ENCODE measurements around the gene CXCL5.

CXCL5 gene

DNA sequence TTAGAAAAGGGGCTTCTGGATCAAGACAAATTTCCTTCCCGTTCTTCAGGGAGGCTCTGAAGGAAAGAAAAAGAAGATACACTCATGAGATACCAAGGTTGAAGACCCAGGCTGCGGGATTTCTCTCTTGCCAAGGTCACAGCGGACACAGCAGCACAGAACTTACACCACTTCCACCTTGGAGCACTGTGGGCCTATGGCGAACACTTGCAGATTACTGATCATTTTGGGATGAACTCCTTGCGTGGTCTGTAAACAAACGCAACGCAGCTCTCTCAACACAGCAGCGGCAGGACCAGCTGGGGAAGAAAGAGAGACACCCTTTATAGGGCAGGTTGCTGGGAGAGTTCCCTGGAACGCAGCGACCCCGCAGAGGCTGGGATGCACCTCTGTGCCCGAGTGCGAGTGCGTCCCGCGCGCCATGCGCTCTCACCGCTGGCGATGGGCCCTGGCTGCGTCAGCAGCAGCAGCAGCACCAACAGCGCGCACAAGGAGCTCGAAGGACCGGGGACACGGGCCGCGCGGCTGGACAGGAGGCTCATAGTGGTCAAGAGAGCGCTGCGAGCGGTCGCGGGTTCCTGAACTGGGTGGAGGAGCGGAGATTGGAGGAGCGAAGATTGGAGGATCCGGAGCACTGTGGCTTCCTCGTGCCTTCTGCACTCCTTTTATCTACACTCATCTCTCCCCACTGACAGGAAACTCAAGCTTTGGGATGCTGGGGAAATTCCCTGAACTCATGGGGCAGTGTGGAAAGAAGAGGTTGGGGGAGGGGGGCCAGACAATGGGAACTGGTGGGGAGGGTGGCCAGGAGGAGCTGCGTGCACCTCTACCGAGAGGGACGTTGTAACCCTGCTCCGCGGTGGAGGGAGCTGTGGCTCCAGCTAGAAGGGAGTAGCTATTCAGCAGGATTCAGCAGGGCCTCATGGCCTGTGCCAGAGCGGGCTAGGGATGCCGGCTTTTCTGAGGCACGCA lies at the start of gene CXCL5:
Gene CXCL5 (minus strand): TSS at position 638 of the 972 bp plus-strand sequence. CDS start 96 bp downstream, at position 542.
- peak; percentile 58 for DNase-seq (ENCODE audit: low spot score)

DNA sequence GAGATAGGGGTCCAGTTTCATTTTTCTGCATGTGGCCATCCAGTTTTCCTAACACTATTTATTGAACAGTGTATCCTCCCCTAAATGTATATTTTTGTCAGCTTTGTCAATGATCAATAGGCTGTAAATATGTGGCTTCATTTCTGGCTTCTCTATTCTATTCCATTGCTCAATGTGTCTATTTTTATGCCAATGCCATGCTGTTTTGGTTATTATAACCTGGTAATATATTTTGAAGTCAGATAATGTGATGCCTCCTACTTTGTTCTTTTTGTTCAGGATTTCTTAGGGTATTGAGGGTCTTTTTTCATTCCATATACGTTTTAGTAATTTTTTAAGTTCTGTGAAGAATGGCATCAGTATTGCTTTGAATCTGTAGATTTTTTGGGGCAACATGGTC lies 48.7 kb upstream of the CXCL5 start:
- no peak for DNase-seq (ENCODE audit: low spot score)

DNA sequence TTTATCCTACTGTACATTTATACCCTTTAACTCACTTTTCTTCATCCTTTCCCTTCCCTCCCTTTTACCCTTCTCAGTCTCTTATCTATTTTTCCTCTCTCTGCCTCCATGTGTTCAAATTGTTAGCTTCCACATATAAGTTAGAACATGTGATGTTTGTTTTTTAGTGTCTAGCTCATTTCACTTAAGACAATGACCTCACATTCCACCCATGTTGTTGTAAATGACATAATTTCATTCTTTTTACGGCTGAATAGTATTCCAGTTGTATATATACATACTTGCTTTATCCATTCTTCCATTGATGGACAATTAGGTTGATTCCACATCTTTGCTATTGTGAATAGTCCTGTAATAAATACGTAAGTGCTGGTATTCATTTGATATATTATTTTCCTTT lies 47.3 kb upstream of the CXCL5 start:
- no peak for DNase-seq (ENCODE audit: low spot score)

DNA sequence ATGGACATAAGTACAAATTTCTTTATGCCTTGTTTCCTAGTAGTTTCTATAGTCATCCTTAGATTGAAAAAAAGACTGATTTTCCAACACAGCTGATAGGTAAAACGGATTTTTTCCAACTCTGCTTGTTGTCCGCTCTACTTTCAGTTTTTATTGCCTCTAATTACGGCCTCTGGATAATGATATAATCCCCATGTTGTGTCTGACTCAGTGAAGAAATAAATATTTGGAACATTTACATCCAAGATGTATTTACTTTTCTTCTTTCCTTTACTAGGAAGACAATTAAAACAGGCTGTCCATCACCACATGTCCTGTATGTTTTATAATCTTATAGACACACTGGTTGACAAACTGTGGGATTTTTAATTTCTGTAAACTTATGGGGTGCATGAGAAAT lies 46.8 kb upstream of the CXCL5 start:
- no peak for DNase-seq (ENCODE audit: low spot score)

DNA sequence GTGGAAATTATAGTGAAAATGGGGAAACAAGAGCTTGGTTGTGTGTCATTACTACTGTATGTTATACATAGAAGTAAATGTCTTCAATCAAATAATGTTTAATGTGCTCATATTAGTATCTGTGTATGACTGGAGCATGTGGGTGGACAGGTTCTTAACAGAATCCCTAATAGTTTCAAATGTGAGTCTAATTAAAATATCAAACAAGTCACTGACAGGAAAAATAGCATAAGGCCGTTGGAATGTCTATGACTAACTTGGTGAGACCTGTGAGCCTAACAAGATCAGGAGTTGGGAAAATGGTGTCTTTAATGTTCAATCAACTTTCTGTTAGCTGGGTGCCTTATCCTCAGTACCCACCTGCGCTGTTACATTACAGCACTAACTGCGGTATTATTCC lies 46.2 kb upstream of the CXCL5 start:
- no peak for DNase-seq (ENCODE audit: low spot score)

DNA sequence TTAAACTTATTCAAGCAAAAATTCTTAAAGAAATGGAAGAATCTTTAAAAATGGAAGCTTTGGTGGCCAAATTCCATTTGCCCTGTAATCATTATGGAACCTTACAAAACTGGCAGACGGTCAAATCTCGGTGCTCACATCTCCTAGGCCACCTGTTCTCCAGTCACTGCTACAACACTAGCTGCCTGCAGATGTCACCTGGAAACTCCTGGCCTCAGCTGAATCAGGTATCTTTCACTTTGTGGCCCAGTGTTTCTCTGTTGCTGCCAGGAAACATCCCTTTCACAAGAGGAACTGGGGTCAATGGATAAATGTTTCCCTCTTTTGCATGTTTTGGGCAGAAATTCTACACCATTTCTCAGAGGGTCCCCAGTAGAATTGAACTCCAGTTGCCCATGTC lies 44.2 kb upstream of the CXCL5 start:
- no peak for DNase-seq (ENCODE audit: low spot score)

DNA sequence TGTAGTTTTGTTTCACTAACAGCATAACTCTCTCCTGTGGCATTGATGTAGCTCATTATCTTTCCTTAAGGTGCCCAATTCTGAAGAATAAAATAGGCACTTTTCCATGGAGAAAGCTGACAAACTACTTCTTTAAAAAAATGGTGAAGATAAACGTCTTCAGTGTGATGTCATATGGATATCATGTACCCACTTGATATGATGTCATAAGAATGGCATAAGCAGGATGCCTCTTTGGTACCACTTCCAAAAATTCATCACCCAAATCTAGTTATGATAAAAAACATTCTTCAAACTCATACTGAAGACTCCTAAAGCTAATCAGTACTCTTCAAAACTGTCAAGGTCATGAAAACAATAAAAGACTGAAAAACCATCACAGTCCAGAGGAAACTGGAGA lies 42.9 kb upstream of the CXCL5 start:
- DNase-seq (ENCODE audit: low spot score): no peak

DNA sequence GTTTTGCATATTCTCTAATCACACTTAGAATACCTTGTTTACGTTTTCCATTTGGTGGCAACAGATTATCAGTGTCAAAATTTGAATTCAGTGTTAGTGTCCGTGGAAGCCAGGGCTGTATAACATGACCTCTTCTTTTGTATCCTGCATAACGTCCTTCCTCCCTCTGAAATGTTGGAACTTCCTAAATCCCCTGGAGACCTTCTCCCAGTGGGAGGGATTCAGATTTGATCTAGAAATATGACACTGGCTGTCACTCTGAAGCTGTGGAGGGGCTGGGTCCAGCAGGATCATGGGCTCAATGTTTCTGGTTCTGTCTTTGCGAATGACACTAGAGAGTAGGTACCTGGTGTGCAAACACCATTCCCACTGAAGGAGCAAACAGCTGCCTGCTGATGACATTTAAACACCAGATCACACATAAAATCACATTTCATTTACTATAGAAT lies 40.9 kb upstream of the CXCL5 start:
- no peak for DNase-seq (ENCODE audit: low spot score)

DNA sequence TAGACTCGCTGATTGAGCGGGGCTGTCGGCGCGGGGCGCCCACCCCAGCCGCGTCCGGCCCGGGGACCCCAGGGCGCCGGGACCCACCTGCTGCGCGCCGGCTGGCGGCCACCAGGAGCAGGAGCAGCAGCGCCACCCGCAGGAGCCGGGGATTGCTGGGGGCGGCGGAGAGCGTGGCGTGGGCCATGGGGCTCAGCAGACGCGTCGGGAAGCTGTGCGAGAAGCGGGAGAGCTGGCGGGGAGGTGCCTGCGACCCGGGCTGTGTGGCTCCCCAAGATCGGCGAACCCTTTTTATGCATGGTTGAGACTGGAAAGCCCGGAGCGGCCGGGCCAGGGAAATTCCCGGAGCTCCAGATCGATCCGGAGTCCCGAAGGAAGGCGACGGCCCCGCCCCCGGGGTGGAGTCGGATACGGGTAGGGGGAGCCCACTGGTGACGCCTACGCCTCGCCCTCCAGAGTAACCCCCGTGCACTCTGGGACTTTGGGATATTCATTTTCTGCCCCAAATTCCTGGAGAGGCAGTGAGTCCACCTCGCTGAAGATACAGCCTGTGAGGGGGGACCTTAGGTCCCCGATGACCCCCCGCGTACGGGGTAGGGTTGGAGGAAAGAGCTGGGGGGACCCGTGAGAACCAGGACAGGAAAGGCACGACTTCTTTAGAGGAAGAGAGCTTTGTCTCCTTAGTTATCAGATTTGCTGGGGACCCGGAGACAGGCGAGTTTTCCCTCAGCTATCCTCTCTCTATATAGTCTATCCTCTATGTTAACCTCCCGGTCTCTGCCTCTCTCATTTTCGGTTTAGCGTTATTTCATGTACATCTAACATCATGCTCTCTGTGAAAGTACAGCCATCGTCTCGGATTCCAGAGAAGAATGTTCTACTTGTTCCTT lies 40.2 kb upstream of the CXCL5 start, which contains the start of gene CXCL3:
Gene CXCL3 (minus strand): TSS at position 265 of the 890 bp plus-strand sequence. CDS start 78 bp downstream, at position 187.
- DNase-seq (ENCODE audit: low spot score): peak; percentile 80

DNA sequence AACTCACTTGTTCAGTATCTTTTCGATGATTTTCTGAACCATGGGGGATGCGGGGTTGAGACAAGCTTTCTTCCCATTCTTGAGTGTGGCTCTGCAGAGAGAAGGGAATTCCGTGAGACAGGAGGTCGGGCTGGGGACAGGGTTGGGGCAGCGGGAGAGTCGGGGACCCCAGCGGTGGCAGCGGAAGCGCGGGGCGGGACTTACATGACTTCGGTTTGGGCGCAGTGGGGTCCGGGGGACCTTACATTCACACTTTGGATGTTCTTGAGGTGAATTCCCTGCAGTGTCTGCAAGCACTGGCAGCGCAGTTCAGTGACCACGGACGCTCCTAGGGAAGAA lies 39.6 kb upstream of the CXCL5 start:
- no peak for DNase-seq (ENCODE audit: low spot score)

DNA sequence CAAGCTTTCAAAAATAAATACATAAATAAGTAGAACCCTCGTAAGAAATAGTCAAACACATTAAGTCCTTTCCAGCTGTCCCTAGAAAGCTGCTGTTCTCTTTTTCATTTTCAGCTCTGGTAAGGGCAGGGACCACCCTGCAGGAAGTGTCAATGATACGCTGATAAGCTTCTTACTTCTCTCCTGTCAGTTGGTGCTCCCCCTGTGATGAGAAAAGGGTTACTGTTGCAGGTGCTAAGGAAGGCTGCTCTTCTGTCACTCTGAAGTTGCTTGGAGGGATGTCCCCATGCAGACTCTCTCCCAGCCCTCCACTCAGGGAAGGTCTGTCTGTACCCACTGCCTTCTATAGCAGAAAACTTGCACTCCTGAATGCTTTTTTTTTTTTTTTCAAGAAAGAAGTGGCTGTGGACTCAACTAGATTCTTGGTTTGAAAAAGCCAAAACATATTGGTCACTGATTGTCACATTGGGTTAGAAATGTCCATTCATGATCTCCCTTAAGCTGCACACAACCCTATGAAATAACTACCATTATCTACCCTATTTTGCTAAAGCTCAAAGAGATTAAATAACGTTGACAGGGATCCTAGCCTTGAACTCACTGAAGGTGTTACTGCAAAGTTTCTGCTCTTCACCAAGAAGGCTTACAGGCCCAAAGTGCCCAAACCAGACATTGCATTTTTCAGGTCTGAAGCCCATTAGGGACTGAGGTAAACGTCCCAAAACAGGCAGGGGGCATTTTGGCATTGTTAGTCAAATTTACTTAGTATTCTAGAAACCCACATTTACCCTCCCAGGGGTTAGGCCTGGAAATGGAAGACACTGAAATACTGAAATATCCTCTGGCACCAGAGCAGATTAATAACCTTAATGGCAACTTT lies 38.8 kb upstream of the CXCL5 start:
- no peak for DNase-seq (ENCODE audit: low spot score)

DNA sequence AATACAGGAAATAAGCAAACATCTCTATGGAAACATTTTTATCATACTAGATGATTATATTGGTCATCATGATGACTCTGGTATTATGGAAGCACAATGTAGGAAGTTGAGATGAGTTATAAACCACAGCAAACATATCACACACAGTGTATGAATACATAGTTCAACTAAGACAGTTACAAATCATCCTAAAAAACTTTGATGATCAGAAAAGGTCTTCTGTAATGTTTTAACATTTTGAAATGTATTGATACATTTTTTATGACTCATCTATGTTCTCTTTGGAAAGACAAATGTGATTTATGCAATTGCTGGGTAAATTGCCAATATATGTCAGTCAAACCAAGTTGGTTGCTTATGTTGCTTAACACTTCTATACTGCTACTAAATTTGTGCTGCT lies 35.3 kb upstream of the CXCL5 start:
- DNase-seq (ENCODE audit: low spot score): no peak

DNA sequence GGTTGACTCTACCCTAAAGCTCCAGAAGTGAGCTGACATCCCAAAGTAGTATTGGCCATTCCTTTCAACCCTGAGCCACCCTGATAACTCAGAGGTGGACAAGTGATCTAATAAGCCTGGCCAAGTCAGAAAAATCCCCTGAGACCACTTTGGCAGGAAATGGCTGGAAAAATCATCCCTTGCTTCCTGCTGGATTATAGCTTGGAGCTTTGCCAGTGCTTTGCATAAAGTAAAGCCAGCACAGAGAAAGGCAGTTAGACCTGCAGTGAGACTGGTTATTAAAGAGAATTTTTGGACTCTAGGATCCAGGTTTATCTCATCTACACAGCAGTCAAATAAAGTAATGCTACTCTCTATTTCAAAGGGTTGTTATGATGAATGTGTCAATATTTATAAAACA lies 33.6 kb upstream of the CXCL5 start:
- no peak for DNase-seq (ENCODE audit: low spot score)

DNA sequence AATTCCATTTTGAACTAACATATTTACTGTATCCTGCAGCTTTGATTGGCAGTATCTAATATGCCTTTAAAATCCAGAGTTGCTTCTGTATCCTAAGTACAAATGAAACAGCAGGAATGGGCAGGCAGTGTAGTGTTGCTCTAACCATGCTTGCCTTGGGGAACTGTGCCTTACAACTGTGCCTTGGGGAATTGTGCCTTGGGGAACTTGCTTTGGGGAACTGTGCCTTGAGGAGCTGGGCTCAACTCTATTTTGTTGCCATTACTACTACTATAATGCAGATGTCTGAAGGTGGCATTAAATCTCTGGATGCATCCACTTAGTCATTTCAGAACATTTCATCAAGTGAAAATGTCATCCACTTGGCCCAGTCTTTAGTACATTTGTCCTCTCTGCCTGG lies 33.1 kb upstream of the CXCL5 start:
- DNase-seq (ENCODE audit: low spot score): no peak

DNA sequence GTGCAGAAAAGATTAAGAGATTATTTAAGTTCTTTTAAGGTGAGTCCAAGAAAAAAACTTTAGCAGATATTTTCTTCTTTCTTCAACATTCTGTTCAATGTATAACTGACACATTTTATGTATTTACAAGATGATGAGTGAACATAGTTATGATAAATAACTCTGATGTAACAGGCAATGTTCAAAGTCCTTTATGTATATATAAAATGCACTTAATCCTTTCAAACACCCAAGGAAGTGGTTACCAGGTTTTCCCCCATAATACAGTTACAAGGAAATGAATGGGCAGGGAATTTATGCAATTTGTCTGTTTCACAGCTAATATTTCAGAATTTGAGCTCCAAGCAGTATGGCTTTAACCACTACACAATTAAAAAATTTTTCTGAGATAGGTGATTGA lies 31.8 kb upstream of the CXCL5 start:
- DNase-seq (ENCODE audit: low spot score): no peak

DNA sequence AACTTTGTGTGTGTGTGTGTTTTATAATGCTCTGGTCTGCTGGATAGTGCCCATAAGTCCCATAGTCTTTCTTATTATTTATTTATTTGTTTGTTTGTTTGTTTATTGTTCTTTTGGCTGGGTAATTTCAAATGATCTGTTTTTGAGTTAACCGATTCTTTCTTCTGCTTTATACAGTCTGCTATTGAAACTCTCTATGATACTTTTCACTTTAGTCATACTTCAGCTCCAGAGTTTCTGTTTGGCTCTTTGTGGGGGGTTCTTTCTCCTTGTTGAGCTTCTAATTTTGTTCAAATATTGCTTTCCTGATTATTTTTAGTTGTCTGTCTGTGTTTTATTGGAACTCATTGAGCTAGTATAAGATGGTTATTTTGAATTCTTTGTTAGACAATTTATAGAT lies 30.0 kb upstream of the CXCL5 start:
- no peak for DNase-seq (ENCODE audit: low spot score)

DNA sequence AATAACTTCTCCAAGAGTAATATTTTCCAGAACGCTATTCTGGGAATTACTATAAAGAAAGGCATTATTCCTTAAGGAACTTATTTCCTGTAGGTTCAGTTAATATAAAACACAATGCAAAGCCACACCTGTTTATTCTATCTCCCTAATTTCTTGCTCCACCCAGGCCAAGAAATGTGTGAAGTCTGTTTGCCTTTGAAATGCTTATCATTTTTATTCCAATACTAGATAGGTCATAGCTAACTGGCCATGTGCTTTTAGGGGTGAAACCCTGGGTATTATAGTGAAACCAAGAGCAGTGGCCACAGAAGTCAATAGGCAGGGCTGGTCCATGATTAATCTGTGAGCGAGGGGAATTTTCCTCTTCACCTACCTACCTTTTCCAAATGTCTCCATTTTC lies 25.2 kb upstream of the CXCL5 start:
- no peak for DNase-seq (ENCODE audit: low spot score)

DNA sequence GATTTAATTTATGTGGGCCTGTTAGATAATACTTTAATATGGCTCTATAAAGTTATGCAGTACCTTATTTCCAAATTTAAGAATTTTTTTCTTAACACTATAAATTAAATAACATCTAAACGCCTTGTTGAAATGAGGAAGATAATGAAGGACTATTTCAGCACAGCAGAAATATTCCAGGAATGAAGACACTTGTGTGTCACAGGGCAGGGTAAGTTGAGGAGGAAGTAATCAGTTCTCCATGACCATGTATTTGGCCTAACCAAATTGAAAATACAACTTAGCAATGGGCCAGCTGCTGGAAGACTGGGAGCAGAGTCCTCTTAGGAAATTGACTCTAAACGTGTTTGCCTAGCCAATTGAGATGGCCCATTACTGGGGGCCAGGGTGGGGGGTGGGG lies 23.1 kb upstream of the CXCL5 start:
- DNase-seq (ENCODE audit: low spot score): no peak

DNA sequence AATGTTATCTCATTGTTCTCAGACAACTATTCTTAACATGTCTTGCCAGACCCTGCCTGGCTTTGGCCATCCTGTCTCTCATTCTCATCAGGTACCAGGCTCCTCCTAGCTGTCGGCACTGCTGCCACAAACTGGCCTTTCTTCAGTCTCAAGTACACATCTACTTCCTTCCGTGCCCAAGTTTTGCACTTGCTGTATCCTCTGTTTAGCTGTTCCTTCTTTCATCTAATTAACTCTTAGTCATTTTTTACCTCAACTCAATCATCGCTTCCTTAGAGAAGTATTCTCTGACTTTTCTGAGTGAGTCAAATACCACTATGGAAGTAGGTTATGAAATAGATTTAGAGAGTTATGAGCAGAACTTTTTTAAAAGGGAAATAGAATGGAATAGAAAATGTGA lies 20.3 kb upstream of the CXCL5 start:
- DNase-seq (ENCODE audit: low spot score): no peak

DNA sequence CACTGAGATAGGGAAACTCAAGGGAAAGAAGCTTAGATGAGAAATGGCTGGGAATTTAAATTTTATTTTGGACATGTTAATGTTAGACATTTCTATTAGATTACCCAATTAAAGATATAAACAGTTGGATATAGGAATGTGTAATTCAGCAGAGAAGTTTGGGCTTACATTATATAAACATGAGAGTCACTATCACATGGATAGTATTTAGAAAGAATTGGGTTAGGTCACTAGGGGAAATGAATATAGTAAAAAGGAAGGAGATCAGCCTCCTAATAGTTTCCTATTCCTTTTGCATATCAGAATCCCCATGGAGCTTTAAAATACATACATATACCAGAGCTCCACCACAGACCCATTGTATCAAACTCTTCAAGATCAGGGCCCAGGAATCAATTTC lies 19.6 kb upstream of the CXCL5 start:
- DNase-seq (ENCODE audit: low spot score): no peak

DNA sequence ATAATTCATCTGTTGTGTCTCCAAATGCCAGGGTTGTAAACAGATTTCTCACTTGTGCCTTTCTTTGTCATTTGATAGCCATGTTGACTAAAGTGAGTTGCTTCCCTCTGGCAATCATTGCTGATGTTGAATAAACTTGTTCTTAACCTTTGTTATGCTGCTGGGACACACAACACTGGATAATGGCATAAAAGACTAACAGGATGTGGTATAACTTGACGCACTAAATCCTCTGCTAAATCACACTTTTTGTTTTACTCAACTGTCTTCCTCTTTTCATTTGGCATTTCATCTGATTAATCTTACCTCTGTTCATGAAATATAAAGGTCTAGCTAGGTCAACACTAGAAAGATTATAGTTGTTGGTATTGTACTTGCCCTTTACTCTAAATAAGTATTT lies 17.6 kb upstream of the CXCL5 start:
- no peak for DNase-seq (ENCODE audit: low spot score)

Measured in AG20443 (cell line).